Activated naive CD8-positive, alpha-beta T cell treated with anti-CD3 and anti-CD28 coated beads, Interleukin-2, amount 10 ng/mL, durations not matched to agents 7 days and 5 days (primary cell): ENCODE results near the gene CTIF. TPM values are rescaled to one million over a fixed set of nuclear protein-coding genes. Genes with fewer than 3 reads are reported as not detected.

Experiments
- ATAC-seq: fragments of 150-1000 bp; cut with Tn5 transposase; one replicate; pipeline ENCODE4 v1.10.0; 2021; ENCODE audit warnings: low read depth, moderate library complexity
- POLR2A ChIA-PET: fragments of 350-600 bp; sonication (Branson Sonifier 250); formaldehyde crosslinking; loops from one replicate; lab custom pipeline; 2021; ENCODE audit warnings: antibody characterized with exemption; lab: Charles Lee
- DNase-seq: peaks from one replicate; pipeline ENCODE4 v3.0.0; 2021
- H3K27ac Mint-ChIP-seq: one replicate; pipeline ENCODE4 v1.8.0; 2022; ENCODE audit warnings: mild to moderate bottlenecking, mixed read lengths
- H3K27me3 Mint-ChIP-seq: one replicate; pipeline ENCODE4 v1.8.0; 2022; ENCODE audit warnings: mild to moderate bottlenecking, moderate library complexity, mixed read lengths
- H3K36me3 Mint-ChIP-seq: one replicate; pipeline ENCODE4 v1.8.0; 2021; ENCODE audit warnings: mild to moderate bottlenecking, mixed read lengths
- H3K4me1 Mint-ChIP-seq: one replicate; pipeline ENCODE4 v1.8.0; 2021; ENCODE audit warnings: mixed read lengths
- H3K4me3 Mint-ChIP-seq: one replicate; pipeline ENCODE4 v1.8.0; 2022; ENCODE audit warnings: mild to moderate bottlenecking, moderate library complexity, mixed read lengths
- H3K9me3 Mint-ChIP-seq: one replicate; pipeline ENCODE4 v1.8.0; 2021; ENCODE audit warnings: mixed read lengths
- total RNA-seq, 2 experiments: library from RNA; stranded (reverse); gene quantifications; one replicate each; pipeline ENCODE4 v1.2.3, GENCODE V29; 2021

Gene CTIF
- total RNA-seq, 2 experiments from 2014 or later: 2.4 to 3.0 TPM

GRCh38 chr18:48667276-48668254 lies 128.7 kb downstream of the CTIF start:
- Mint-ChIP-seq H3K27ac (no peak overlapping the region), H3K9me3 (peaks cover 10% of the 10 kb centered on the region), H3K4me1 (no peaks in the 10 kb centered on the region), H3K27me3 (no peaks in the 10 kb centered on the region), H3K36me3 (peaks cover 4% of the 10 kb centered on the region), H3K4me3 (no peak overlapping the region)
- no peak for ATAC-seq
- POLR2A ChIA-PET: no interaction called here
- no peak for DNase-seq

- peaks cover 10% of the 10 kb centered on the region for H3K9me3 Mint-ChIP-seq
- no peak for DNase-seq
- no peak for ATAC-seq
- no peak overlapping the region for H3K27ac Mint-ChIP-seq
- POLR2A ChIA-PET: no interaction called here
- no peak overlapping the region for H3K4me3 Mint-ChIP-seq
- H3K27me3 Mint-ChIP-seq: peaks cover 3% of the 10 kb centered on the region
- H3K4me1 Mint-ChIP-seq: peaks cover 3% of the 10 kb centered on the region
- peaks cover 4% of the 10 kb centered on the region for H3K36me3 Mint-ChIP-seq
These were observed 129.8 kb downstream of the CTIF start for GRCh38 chr18:48668466-48669179.

GRCh38 chr18:48669180-48669675 lies 130.4 kb downstream of the CTIF start:
- peaks cover 4% of the 10 kb centered on the region for H3K36me3 Mint-ChIP-seq
- POLR2A ChIA-PET: no interaction called here
- no peak overlapping the region for H3K27ac Mint-ChIP-seq
- no peak overlapping the region for H3K4me3 Mint-ChIP-seq
- H3K27me3 Mint-ChIP-seq: peaks cover 3% of the 10 kb centered on the region
- DNase-seq (no peak), ATAC-seq (no peak)
- peaks cover 10% of the 10 kb centered on the region for H3K9me3 Mint-ChIP-seq
- peaks cover 3% of the 10 kb centered on the region for H3K4me1 Mint-ChIP-seq

- Mint-ChIP-seq H3K9me3 (peaks cover 10% of the 10 kb centered on the region), H3K4me1 (peaks cover 3% of the 10 kb centered on the region), H3K4me3 (no peak overlapping the region), H3K27me3 (peaks cover 3% of the 10 kb centered on the region), H3K27ac (no peak overlapping the region), H3K36me3 (peaks cover 4% of the 10 kb centered on the region)
- ATAC-seq: no peak
- no peak for DNase-seq
- POLR2A ChIA-PET: no interaction called here
These were observed 131.3 kb downstream of the CTIF start for GRCh38 chr18:48669991-48670750.

- peaks cover 7% of the 10 kb centered on the region for H3K9me3 Mint-ChIP-seq
- POLR2A ChIA-PET: no interaction called here
- peaks cover 3% of the 10 kb centered on the region for H3K27me3 Mint-ChIP-seq
- ATAC-seq (no peak), DNase-seq (no peak)
- peaks cover 5% of the 10 kb centered on the region for H3K4me1 Mint-ChIP-seq
- H3K27ac Mint-ChIP-seq: no peak overlapping the region
- no peak overlapping the region for H3K4me3 Mint-ChIP-seq
- H3K36me3 Mint-ChIP-seq: peaks cover 4% of the 10 kb centered on the region
These were observed 132.1 kb downstream of the CTIF start for GRCh38 chr18:48670751-48671560.

- POLR2A ChIA-PET: no interaction called here
- Mint-ChIP-seq H3K27ac (no peak overlapping the region), H3K36me3 (peaks cover 4% of the 10 kb centered on the region), H3K4me1 (peaks cover 5% of the 10 kb centered on the region), H3K9me3 (peaks cover 4% of the 10 kb centered on the region), H3K4me3 (no peak overlapping the region), H3K27me3 (peaks cover 3% of the 10 kb centered on the region)
- ATAC-seq (no peak), DNase-seq (no peak)
These were observed 132.7 kb downstream of the CTIF start for GRCh38 chr18:48671561-48671945.

- DNase-seq (peak; percentile 13), ATAC-seq (no peak)
- H3K9me3 Mint-ChIP-seq: peaks cover 4% of the 10 kb centered on the region
- no peak overlapping the region for H3K4me3 Mint-ChIP-seq
- POLR2A ChIA-PET: no interaction called here
- H3K27ac Mint-ChIP-seq: no peak overlapping the region
- H3K36me3 Mint-ChIP-seq: peaks cover 4% of the 10 kb centered on the region
- peaks cover 3% of the 10 kb centered on the region for H3K27me3 Mint-ChIP-seq
- peaks cover 5% of the 10 kb centered on the region for H3K4me1 Mint-ChIP-seq
These were observed 134.0 kb downstream of the CTIF start for GRCh38 chr18:48672671-48673340.

GRCh38 chr18:48673456-48673852 lies 134.6 kb downstream of the CTIF start:
- peaks cover 5% of the 10 kb centered on the region for H3K4me1 Mint-ChIP-seq

GRCh38 chr18:48673853-48674721 lies 135.3 kb downstream of the CTIF start:
- peak; percentile 29 for DNase-seq
- ATAC-seq: no peak
- Mint-ChIP-seq H3K4me1 (peaks cover 8% of the 10 kb centered on the region), H3K36me3 (peaks cover 4% of the 10 kb centered on the region), H3K9me3 (peaks cover 4% of the 10 kb centered on the region), H3K27me3 (peaks cover 3% of the 10 kb centered on the region), H3K27ac (peak overlapping the region; percentile 38), H3K4me3 (no peak overlapping the region)
- POLR2A ChIA-PET: no interaction called here

More at GRCh38 chr18:48673456-48673852, 134.6 kb downstream of the CTIF start:
- H3K27me3 Mint-ChIP-seq: peaks cover 3% of the 10 kb centered on the region
- H3K9me3 Mint-ChIP-seq: peaks cover 4% of the 10 kb centered on the region
- DNase-seq (no peak), ATAC-seq (no peak)
- H3K36me3 Mint-ChIP-seq: peaks cover 4% of the 10 kb centered on the region
- H3K4me3 Mint-ChIP-seq: no peak overlapping the region
- H3K27ac Mint-ChIP-seq: no peak overlapping the region
- POLR2A ChIA-PET: no interaction called here

- H3K4me1 Mint-ChIP-seq: peaks cover 12% of the 10 kb centered on the region
- H3K9me3 Mint-ChIP-seq: peaks cover 4% of the 10 kb centered on the region
- POLR2A ChIA-PET: no interaction called here
- peaks cover 4% of the 10 kb centered on the region for H3K36me3 Mint-ChIP-seq
- DNase-seq (no peak), ATAC-seq (no peak)
- H3K4me3 Mint-ChIP-seq: no peak overlapping the region
- H3K27ac Mint-ChIP-seq: no peak overlapping the region
- H3K27me3 Mint-ChIP-seq: peaks cover 3% of the 10 kb centered on the region
These were observed 136.0 kb downstream of the CTIF start for GRCh38 chr18:48674758-48675351.

GRCh38 chr18:48675352-48675761 lies 136.5 kb downstream of the CTIF start:
- Mint-ChIP-seq H3K4me1 (peaks cover 12% of the 10 kb centered on the region), H3K27ac (no peak overlapping the region), H3K9me3 (peaks cover 4% of the 10 kb centered on the region), H3K36me3 (peaks cover 4% of the 10 kb centered on the region), H3K4me3 (no peak overlapping the region), H3K27me3 (peaks cover 3% of the 10 kb centered on the region)
- DNase-seq: peak; percentile 89
- ATAC-seq: peak; percentile 90
- POLR2A ChIA-PET: no interaction called here
